ENCODE data around the gene KANSL1.

DNA sequence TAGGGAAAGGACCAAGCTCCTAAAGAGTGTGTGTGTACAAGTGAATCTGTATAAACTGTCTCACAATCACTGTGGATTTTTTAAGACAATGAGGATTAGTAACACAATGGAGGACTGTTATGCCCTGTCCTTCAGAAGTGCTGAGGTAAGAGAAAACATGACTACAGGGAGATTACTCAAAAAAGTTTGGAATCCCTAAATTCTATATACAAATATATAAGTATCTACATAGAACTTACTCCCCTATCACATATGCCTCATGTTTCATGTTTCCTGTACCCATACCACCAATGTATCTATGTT is 112.3 kb downstream of the KANSL1 start:
- TF ChIP-seq CTCF (IDR thresholded peaks at IDR 0.05): no peak
- no peak for TF ChIP-seq POLR2AphosphoS5 (IDR thresholded peaks at IDR 0.05)
- TF ChIP-seq POLR2A (IDR thresholded peaks at IDR 0.05): no peak
